GM18867 (cell line): Measurements from ENCODE around the gene AGFG1.
A peak's percentile ranks its signal among the peaks of the same experiment; 100 is the strongest.

ENCODE experiments used
- ATAC-seq: cut with Tn5 transposase; IDR thresholded peaks from one replicate; pipeline ENCODE4 v1.9.1; 2021; ENCODE audit warnings: mild to moderate bottlenecking, moderate library complexity; ENCODE audit not compliant: unreplicated experiment

The AGFG1 gene

GRCh38 chr2:227461811-227462461 is 10.0 kb upstream of the AGFG1 start:
- peak; percentile 6 for ATAC-seq

DNA sequence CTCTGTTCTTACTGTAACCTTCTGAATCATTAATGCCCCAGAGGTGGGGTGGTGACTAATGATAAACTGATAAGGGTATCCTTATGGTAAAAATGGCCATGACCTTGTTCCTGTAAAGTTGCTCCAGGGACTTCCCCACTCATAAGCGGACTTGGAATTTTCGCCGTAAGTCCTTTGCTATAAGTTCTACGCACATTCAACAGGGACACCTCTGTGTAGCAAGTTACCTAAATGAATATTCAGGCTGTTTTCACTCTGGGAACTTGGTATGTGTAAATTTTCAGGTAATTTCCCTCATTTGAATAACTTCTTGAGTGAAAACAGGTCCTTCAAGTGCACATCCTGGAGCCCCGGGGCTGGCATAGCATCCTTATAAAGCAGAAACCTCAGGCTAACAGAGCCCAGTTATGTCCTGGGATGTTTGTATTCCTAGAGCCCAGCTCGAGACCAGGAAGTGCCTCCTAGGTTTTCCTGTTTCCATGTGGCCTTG is 9.4 kb upstream of the AGFG1 start:
- ATAC-seq: peak; percentile 69

DNA sequence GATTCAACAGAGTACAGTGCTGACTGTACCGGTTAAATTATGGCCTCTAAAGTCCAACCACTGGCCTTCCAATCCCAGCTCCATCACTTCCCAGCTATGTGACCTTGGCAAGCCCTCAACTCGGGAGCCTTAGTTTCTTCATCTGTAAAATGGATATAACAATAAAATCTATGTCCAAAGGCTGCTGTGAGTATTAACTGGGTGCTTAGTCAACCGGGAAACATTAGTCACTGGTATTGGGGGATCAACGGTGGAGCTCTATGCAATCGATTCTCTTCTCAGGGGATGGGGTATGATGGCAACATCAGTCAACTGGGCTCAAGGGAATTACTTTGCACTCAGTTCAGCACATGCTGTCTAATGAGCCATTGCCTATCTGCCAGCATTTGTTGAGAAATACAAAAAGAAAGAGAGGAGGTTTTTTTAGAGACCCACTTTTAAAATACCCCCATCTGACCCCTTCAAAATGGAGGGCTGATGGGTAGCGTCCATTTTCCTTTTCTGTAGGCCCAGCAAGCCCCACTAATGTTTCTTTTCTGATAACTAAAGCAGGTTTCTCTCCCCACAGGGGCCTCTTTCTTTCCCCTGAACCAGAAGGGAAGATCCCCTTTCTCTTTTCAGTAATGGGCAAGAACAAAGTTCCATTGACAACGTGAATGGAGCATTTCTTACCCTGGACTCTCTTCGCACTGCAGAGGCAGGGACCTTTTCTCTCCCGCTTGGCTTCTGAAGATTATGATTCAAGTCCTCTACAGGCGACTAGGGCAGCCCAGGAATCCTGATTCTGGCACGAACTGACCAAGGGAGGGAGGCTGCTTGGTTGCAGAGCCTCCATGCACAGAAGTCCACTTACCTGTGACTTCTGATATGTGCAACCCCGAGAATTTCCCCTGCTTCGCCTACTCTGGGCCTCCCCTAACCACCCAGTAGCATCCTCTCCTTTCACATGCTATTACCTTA is 8.7 kb upstream of the AGFG1 start:
- peak; percentile 2 for ATAC-seq

- no peak for ATAC-seq
These were observed 7.6 kb upstream of the AGFG1 start for GRCh38 chr2:227464361-227464760.

DNA sequence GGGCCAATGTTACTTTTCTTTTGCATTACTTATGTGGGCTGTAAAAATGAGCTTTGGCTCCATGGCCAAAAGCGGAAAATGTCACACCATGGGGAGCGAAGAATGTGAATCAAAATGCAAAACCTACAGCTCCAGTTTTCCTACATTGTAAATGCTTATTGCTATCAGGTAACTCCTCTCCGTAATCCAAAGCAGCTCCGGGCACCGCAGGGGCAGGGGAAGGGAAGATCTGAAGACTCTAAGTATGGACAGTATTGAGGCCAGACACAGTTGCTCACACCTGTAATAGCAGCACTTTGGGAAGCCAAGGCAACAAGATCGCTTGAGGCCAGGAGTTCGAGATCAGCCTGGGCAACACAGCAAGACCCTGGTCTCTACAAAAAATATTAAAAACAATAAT is 7.1 kb upstream of the AGFG1 start:
- ATAC-seq: no peak

- no peak for ATAC-seq
These were observed 4.9 kb upstream of the AGFG1 start for GRCh38 chr2:227466887-227467600.

GRCh38 chr2:227471412-227471811 is 544 bp upstream of the AGFG1 start:
- no peak for ATAC-seq

DNA sequence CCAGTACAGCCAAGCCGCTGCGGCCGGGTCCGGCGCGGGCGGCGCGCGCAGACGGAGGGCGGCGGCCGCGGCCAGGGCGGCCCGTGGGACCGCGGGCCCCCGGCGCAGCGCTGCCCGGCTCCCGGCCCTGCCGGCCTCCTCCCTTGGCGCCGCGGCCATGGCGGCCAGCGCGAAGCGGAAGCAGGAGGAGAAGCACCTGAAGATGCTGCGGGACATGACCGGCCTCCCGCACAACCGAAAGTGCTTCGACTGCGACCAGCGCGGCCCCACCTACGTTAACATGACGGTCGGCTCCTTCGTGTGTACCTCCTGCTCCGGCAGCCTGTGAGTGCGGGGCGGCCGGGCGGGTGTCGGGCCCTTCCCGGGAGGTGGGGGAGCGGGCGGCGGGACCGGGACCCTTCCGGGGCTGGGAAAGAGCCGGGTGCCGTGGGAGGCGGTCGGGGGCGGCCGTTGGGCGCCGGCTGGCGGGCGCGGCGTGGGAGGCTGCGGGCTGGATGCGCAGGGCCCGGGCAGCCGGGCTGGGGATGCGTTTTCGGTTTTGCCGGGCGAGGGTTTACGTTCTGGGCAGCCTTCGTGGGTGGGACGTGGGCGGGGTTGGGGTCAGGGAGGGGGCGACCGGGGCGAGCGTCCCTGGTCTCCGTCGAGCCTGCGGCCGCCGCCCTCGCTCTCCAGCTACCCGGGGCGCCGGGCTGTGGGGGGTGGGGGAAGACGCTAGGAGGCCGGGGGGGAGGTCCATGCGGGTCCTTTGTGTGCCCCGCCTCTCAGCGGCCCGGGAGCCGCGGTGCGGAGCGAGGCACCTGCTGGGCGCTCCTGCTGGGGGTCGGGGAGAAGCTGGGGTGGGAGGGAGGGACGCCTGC is 537 bp downstream of the AGFG1 start:
- peak; percentile 73 for ATAC-seq

- ATAC-seq: no peak
These were observed 1.1 kb downstream of the AGFG1 start for GRCh38 chr2:227473122-227473461.

DNA sequence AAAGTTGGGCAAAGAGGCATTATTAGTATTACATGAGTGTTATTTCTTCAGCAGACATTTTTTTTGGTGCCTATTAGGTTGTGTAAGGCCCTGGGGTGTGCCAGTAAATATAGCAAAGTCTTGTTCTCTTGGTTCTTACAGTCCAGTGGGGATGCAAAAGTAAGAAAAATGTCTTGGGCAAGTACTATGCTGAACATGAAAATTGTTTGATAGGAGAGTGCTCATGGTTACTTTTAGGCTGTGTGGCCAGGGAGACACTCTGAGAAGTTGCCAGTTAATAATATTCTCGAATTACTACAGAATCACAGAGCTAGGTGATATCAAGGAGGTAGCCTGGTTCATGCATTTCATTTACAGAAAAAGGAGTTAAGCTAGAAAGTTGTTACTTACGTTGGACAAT is 1.9 kb downstream of the AGFG1 start:
- no peak for ATAC-seq

DNA sequence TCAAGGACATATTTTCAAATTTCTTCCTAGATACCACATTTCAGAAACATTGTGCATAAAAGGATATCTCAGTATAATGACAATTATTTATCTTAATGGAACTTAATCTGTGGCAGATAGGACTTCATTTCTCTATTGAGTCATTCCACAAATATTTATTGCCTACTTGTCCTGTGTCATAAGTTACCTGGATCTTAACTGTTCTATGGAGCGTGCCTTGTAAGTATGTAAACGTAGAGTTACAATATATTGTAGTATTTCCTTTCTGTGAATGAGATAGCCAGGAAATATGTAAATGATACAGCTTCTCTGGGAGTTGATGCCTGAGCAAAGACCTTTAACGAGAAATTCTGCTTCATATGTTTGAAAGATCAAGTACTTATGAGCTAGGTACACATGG is 2.5 kb downstream of the AGFG1 start:
- no peak for ATAC-seq

DNA sequence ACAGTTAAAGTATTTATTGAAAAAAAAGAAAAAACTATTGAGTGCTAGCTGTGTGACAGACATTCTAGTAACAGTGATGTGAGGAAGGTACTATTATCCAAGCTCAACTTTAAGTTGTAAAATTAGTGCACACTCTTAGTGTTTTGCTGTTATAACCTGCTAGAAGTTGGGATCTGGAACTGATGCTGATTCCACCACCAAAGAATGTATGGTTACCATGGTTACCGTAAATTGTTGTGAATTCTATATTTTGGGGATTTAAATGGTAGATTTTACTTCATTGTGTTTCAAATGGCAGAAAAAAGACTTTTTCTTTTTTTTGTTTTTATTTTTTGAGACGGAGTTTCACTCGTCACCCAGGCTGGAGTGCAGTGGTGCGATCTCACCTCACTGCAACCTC is 5.3 kb downstream of the AGFG1 start:
- no peak for ATAC-seq

DNA sequence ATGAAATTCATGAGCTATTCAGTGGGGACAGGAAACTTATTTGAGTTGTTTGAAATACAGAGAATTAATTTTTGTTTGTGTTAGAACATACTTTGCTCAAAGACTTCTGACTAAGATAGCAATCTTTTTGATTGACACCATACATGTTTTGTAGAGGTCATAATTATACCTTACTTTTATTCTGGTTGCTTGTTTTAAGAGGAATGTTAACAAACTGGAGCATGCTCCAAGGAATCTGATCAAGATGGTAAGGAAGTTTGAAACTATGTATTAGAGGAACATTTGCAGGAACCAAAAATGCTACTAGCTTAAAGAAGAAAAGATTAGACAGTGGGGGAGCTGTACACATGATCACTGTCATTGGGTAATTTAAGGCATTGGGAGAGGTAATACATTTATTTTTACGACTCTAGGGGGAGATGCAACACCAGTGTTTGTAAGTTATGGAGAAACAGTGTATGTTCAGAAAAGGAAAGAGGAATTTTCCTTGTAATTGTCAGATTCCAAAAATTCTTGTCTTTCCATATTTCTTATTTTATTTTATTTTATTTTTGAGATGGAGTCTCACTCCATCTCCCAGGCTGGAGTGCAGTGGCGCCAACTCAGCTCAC is 8.0 kb downstream of the AGFG1 start:
- ATAC-seq: no peak

- peak; percentile 45 for ATAC-seq
These were observed 8.6 kb downstream of the AGFG1 start for GRCh38 chr2:227480528-227480927.

- peak; percentile 86 for ATAC-seq
These were observed 10.8 kb downstream of the AGFG1 start for GRCh38 chr2:227482638-227483340.

DNA sequence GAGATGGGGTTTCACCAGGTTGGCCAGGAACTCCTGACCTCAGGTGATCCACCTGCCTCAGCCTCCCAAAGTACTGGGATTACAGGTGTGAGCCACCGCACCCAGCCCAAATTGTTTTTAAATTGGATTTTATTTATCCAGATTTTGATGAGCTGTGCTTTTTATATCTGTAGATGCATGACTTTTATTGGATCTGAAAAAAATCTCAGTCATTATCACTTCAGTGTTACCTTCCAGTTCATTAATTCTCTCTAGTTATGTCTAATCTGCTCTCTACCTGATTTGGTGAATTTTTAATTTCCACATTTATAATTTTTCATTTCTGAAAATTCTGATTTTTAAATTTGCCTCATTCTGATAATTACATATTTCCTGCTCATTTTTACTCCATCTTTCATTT is 13.5 kb downstream of the AGFG1 start:
- no peak for ATAC-seq

DNA sequence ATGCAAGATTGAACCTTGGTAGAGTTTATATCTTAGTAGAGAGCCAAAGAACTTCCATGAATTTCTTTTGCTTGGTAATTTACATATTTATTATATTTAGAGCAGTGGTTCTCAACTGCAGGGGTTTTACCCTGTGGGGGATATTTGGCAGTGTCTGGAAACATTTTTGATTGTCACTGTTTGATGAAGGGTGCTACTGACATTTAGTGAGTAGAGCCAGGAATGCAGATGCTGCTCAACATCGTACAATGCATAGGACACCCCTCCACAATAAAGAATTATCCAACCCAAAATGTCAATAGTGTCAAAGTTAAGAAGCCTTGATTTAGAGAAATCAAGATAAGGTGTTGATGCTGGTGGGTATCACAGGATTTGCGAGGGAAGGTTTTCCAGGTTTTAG is 14.7 kb downstream of the AGFG1 start:
- no peak for ATAC-seq

DNA sequence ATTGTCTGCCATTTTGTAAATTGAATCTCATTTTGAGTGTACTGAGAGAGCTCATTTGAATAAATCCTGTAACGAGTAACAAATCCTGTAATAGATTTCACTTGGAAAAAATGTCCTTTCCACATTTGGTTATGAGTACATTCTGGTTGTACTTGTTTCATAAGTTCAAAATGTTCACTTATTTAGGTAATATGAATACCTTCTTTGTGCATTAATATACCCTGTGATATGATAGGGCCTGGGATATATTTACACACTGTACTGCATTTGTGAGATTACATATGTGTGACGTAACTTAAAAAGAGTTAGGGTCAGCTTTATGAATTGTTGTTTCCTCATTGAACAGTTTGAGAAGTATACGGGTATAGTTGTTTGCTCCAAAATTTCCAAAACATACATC is 16.1 kb downstream of the AGFG1 start:
- no peak for ATAC-seq

DNA sequence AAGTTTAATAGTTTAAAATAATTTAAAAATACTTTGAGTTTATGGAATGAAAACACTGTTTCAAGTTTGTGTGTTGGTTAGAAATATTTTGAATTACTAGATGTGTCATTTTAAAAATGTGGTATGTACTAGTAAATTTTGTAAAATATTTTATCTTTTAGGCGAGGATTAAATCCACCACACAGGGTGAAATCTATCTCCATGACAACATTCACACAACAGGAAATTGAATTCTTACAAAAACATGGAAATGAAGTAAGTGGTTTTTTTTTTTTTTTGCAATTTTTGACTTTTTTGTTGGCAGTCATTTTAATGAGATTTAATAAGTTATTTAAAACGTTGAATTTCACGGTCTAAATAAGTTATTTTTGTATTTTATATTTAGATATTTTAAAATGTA is 19.4 kb downstream of the AGFG1 start:
- ATAC-seq: no peak

- ATAC-seq: no peak
These were observed 21.6 kb downstream of the AGFG1 start for GRCh38 chr2:227493524-227493923.
